ENCODE data around the gene LGALS1. TPM values are rescaled to one million over a fixed set of nuclear protein-coding genes. Genes with fewer than 3 reads are reported as not detected.
"Not testable (repeated sequence)": the region's sequence is repeated elsewhere in the genome, so short reads cannot be mapped to it uniquely, and the experiment has no call there.

The LGALS1 gene
- total RNA-seq, 1 donor from 2014 or later: 21.0 TPM

DNA sequence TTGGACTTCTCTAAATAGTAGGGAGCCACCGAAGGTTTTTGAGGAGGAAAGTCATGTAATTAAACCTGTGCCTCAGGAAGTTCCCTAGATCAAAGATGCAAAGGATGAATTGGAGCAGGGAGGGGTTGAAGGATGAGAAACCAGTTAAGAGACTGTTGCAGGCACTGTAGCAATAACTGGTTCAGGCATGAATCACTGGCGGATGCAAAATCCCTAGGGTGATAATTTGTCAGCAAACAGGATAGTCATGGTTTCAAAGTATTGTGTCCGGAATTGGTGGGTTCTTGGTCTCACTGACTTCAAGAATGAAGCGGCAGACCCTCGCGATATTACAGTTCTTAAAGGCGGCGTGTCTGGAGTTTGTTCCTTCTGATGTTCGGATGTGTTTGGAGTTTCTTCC is 41.3 kb downstream of the LGALS1 start:
- Mint-ChIP-seq H3K36me3 (ENCODE audit: low read depth) (peaks cover 9% of the 10 kb centered on the region), H3K9me3 (no peaks in the 10 kb centered on the region), H3K4me1 (no peaks in the 10 kb centered on the region), H3K27me3 (ENCODE audit: low read depth) (no peaks in the 10 kb centered on the region), H3K27ac (ENCODE audit: unreplicated experiment) (peak overlapping the region; percentile 92), H3K4me3 (no peak overlapping the region)
- no peak for DNase-seq (ENCODE audit: low read depth, low spot score)
- TF ChIP-seq CTCF (conservative IDR thresholded peaks at IDR 0.05): no peak

- not testable (repeated sequence) for DNase-seq (ENCODE audit: low read depth, low spot score); H3K4me3 Mint-ChIP-seq; H3K27me3 Mint-ChIP-seq (ENCODE audit: low read depth); H3K4me1 Mint-ChIP-seq; H3K9me3 Mint-ChIP-seq; H3K36me3 Mint-ChIP-seq (ENCODE audit: low read depth)
- H3K27ac Mint-ChIP-seq (ENCODE audit: unreplicated experiment): peak overlapping the region; percentile 92
Measured at GRCh38 chr22:37717235-37717634, 41.8 kb downstream of the LGALS1 start.

DNA sequence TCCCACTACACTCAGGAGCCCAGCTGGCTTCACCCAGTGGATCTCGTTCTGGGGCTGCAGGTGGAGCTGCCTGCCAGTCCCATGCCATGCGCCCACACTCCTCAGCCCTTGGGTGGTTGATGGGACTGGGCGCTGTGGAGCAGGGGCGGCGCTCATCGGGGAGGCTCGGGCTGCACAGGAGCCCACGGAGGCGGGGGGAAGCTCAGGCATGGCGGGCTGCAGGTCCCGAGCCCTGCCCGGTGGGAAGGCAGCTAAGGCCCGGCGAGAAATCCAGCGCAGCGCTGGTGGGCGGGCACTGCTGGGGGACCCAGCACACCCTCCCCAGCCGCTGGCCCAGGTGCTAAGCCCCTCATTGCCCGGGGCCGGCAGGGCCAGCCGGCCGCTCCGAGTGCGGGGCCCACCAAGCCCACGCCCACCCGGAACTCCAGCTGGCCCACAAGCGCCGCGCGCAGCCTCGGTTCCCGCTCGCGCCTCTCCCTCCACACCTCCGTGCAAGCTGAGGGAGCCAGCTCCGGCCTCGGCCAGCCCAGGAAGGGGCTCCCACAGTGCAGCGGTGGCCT is 42.4 kb downstream of the LGALS1 start:
- not testable (repeated sequence) for H3K4me3 Mint-ChIP-seq; DNase-seq (ENCODE audit: low read depth, low spot score); H3K9me3 Mint-ChIP-seq; H3K27me3 Mint-ChIP-seq (ENCODE audit: low read depth); H3K4me1 Mint-ChIP-seq; H3K27ac Mint-ChIP-seq (ENCODE audit: unreplicated experiment); H3K36me3 Mint-ChIP-seq (ENCODE audit: low read depth)

DNA sequence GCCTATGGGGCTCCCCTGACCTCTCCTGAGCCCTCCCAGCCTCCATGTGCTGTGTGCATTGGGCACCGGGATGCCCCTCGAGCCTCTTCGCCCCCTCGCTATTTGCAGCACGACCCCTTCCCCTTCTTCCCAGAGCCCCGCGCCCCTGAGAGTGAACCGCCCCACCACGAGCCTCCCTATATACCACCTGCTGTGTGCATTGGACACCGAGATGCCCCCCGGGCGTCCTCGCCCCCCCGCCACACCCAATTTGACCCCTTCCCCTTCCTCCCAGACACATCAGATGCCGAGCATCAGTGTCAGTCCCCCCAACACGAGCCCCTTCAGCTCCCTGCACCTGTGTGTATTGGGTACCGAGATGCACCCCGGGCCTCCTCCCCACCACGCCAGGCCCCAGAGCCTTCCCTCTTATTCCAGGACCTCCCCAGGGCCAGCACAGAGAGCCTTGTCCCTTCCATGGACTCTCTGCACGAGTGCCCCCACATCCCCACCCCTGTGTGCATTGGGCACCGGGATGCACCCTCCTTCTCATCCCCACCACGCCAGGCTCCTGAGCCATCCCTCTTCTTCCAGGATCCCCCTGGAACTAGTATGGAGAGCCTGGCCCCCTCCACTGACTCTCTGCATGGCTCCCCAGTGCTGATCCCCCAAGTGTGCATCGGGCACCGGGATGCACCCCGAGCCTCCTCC is 50.3 kb downstream of the LGALS1 start:
- peaks cover 12% of the 10 kb centered on the region for H3K36me3 Mint-ChIP-seq (ENCODE audit: low read depth)
- H3K27ac Mint-ChIP-seq (ENCODE audit: unreplicated experiment): no peak overlapping the region
- no peak for DNase-seq (ENCODE audit: low read depth, low spot score)
- H3K9me3 Mint-ChIP-seq: no peaks in the 10 kb centered on the region
- no peak for TF ChIP-seq CTCF (conservative IDR thresholded peaks at IDR 0.05)
- no peaks in the 10 kb centered on the region for H3K4me1 Mint-ChIP-seq
- H3K27me3 Mint-ChIP-seq (ENCODE audit: low read depth): no peaks in the 10 kb centered on the region
- no peak overlapping the region for H3K4me3 Mint-ChIP-seq

GRCh38 chr22:37726241-37726887 is 50.9 kb downstream of the LGALS1 start:
- no peak overlapping the region for H3K27ac Mint-ChIP-seq (ENCODE audit: unreplicated experiment)
- no peaks in the 10 kb centered on the region for H3K9me3 Mint-ChIP-seq
- DNase-seq (ENCODE audit: low read depth, low spot score): no peak
- TF ChIP-seq CTCF (conservative IDR thresholded peaks at IDR 0.05): no peak
- no peaks in the 10 kb centered on the region for H3K27me3 Mint-ChIP-seq (ENCODE audit: low read depth)
- H3K4me1 Mint-ChIP-seq: no peaks in the 10 kb centered on the region
- no peak overlapping the region for H3K4me3 Mint-ChIP-seq
- H3K36me3 Mint-ChIP-seq (ENCODE audit: low read depth): peaks cover 12% of the 10 kb centered on the region

- Mint-ChIP-seq H3K4me3 (no peak overlapping the region), H3K4me1 (no peaks in the 10 kb centered on the region), H3K9me3 (no peaks in the 10 kb centered on the region), H3K27me3 (ENCODE audit: low read depth) (no peaks in the 10 kb centered on the region), H3K27ac (ENCODE audit: unreplicated experiment) (no peak overlapping the region), H3K36me3 (ENCODE audit: low read depth) (peaks cover 12% of the 10 kb centered on the region)
- TF ChIP-seq CTCF (conservative IDR thresholded peaks at IDR 0.05): no peak
- DNase-seq (ENCODE audit: low read depth, low spot score): no peak
Measured at GRCh38 chr22:37728620-37729019, 53.2 kb downstream of the LGALS1 start.

Other genes starting within 250 kb of the LGALS1 start
- 0.09 and 0.27 TPM in 2 replicates for gene ELFN2, start 248.2 kb upstream of the LGALS1 start, total RNA-seq
- 3.2 and 4.7 TPM in 2 replicates for gene MFNG, start 189.3 kb upstream of the LGALS1 start, total RNA-seq
- gene CARD10, start 156.2 kb upstream of the LGALS1 start, total RNA-seq: 7.0 and 7.3 TPM in 2 replicates
- 22.6 and 26.1 TPM in 2 replicates for gene CDC42EP1, start 115.2 kb upstream of the LGALS1 start, total RNA-seq
- gene LGALS2, start 95.5 kb upstream of the LGALS1 start, total RNA-seq: not detected in 2 replicates
- 85.1 and 88.6 TPM in 2 replicates for gene GGA1, start 66.8 kb upstream of the LGALS1 start, total RNA-seq
- 36.4 and 36.6 TPM in 2 replicates for gene SH3BP1, start 36.0 kb upstream of the LGALS1 start, total RNA-seq
- 51.5 and 55.3 TPM in 2 replicates for gene PDXP, start 16.9 kb upstream of the LGALS1 start, total RNA-seq
- gene NOL12, start 10.7 kb downstream of the LGALS1 start, total RNA-seq: 43.3 and 44.5 TPM in 2 replicates
- 45.8 and 53.2 TPM in 2 replicates for gene TRIOBP, start 21.4 kb downstream of the LGALS1 start, total RNA-seq
- 53.1 and 55.8 TPM in 2 replicates for gene GCAT, start 132.3 kb downstream of the LGALS1 start, total RNA-seq
- 0.49 TPM in 1 of 2 replicates, not detected in the other for gene GALR3, start 147.7 kb downstream of the LGALS1 start, total RNA-seq
- 31.3 and 31.7 TPM in 2 replicates for gene ANKRD54, start 168.7 kb downstream of the LGALS1 start, total RNA-seq
- 725 and 748 TPM in 2 replicates for gene EIF3L, start 173.8 kb downstream of the LGALS1 start, total RNA-seq
- gene MICALL1, start 230.7 kb downstream of the LGALS1 start, total RNA-seq: 49.1 and 54.4 TPM in 2 replicates

All from neural crest cell (in vitro differentiated cells).